ENCODE data around the gene TAB2.

The TAB2 gene, protein sequence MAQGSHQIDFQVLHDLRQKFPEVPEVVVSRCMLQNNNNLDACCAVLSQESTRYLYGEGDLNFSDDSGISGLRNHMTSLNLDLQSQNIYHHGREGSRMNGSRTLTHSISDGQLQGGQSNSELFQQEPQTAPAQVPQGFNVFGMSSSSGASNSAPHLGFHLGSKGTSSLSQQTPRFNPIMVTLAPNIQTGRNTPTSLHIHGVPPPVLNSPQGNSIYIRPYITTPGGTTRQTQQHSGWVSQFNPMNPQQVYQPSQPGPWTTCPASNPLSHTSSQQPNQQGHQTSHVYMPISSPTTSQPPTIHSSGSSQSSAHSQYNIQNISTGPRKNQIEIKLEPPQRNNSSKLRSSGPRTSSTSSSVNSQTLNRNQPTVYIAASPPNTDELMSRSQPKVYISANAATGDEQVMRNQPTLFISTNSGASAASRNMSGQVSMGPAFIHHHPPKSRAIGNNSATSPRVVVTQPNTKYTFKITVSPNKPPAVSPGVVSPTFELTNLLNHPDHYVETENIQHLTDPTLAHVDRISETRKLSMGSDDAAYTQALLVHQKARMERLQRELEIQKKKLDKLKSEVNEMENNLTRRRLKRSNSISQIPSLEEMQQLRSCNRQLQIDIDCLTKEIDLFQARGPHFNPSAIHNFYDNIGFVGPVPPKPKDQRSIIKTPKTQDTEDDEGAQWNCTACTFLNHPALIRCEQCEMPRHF
- 90.2 to 278 (median 146) reads per million in 17 experiments for total RNA-seq

GRCh38 chr6:149317644-149318571 lies at the start of gene TAB2:
TAB2 (plus strand) TSS chr6:149317712; CDS start chr6:149369998, 52,286 bp downstream.
- DNase-seq = peak; percentile 44 to 72 (median 64)

DNA sequence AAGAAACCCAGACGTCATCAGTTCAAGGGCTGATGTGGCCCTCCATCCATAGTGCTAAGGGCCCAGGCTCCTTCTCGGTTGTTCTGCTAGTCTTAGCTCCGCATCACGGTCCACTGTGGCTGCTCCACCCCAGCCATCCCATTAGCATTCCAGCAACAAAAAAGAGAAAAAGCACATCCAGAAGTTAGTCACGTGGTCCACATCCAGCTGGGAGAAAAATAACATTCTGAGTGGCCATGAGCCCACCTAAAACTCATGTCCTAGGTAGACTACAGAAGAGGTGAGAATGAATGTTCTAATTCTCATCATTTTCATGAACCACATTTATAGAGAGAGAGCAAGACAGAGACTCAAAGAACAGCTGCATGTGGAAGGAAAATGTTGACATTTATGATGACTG lies 49.4 kb upstream of the TAB2 start:
- DNase-seq = no peak

DNA sequence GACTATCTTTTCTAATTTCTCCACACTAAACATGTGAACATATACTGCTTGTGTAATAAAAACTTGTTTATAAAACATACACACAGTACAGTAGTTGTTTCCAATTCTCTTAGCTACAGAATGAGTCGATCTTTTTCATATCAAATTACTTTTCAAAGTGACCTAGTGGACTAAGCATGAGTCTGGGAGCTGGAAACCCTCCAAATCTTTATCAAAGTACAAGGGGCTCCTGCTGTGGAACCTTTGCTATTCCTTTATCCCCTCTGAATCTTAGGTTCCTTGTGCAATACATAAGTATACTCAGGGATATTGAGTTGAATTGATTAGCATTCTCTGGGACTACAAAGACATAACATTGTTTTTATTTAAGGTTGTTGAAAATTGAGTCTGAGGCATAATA lies 48.7 kb upstream of the TAB2 start:
- no peak for DNase-seq

- DNase-seq = peak; percentile 64 to 84 (median 72)
Measured at GRCh38 chr6:149270616-149271015, 46.9 kb upstream of the TAB2 start.

DNA sequence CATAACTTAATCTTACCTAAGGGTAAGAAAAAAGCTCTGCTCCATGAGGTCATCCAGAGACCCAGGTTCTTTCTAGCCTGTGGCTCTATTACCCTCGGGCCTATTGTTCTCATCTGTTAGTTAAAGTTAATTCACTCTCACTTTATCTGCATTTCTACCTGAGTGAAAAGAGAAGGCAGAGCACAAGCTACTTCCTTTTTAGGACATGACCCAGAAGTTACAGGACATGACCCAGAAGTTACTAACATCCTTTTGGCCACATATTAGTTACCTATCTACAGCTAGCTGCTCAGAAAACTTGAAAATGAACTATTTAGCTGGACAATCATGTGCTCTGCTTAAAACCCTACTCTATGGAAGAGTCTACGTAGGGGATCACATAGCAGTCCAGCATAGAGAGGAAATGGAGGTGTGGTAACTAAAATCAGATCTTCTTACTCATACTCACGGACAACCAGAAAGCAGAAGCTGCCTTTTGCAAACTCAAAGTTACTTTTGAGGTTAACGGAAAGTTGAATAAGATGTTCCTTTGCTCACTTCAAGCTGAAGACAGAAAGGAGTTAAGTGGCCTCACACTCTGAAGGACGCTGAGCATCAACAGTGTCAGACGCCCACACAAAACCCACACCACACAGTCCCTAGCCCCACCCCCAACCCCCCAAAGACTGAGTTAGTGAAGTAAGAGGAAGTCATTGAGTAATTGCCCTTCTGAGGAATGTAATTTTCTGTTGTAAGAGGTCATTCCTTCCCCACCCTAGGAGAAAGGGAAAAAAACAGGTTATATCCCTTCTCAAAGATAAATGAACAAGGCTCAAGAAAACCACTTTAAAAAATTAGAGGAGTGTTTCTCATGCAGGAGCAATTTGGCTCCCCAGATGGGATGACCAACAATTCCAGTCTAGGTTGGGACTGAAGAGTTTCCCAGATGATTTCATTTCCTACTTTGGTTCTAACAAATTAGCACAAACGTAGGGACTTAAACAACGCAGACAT lies 45.9 kb upstream of the TAB2 start:
- peak; percentile 87 to 96 (median 92) for DNase-seq

DNA sequence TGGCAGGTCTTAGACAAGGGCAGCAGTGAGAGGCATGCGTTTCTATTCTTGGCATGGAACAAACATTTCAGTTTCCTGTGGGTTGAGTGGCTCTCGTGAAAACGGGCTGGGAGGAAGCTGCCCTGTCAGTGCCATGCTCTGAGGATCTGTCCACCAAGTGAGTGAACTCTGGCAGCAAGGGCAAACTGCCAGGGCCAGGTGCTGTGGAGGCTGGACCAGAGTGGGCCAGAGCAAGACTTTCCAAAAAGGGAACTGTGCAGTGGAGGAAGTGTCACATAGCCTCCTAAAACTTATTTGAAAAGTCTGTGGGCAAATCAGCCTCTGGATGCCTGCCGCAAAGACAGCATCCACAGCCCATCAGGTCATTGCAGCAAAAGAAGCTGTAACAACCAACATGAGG lies 44.2 kb upstream of the TAB2 start:
- peak; percentile 62 to 82 (median 78) for DNase-seq

GRCh38 chr6:149275621-149276020 lies 41.9 kb upstream of the TAB2 start:
- DNase-seq = no peak

- no peak for DNase-seq
Measured at GRCh38 chr6:149277621-149278020, 39.9 kb upstream of the TAB2 start.

DNA sequence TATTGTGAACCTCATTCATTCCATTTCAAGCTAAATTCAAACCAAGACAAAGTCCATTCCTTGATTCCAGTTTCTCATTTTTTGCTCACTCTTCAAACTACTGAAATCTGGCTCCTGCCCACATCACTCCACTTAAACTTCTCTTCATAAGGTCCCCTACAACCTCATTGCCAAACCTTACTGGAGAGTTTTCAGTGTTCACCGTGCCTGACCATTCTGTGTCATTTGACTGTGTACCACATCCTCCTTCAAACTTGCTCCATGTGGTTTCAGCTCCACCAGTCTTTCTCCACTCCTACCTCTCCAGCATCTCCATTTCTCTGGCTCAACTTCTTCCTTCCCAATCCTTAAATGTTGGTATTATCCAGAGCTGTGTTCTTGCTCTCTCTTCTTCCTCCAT lies 38.5 kb upstream of the TAB2 start:
- peak in 3 of 4 experiments; percentile 24 to 45 (median 39) for DNase-seq

- no peak for DNase-seq
Measured at GRCh38 chr6:149284904-149285303, 32.6 kb upstream of the TAB2 start.

- no peak for DNase-seq
Measured at GRCh38 chr6:149285626-149286025, 31.9 kb upstream of the TAB2 start.

GRCh38 chr6:149286905-149287304 lies 30.6 kb upstream of the TAB2 start:
- DNase-seq = no peak

- no peak for DNase-seq
Measured at GRCh38 chr6:149289192-149289781, 28.2 kb upstream of the TAB2 start.

GRCh38 chr6:149289966-149290365 lies 27.5 kb upstream of the TAB2 start:
- no peak for DNase-seq

DNA sequence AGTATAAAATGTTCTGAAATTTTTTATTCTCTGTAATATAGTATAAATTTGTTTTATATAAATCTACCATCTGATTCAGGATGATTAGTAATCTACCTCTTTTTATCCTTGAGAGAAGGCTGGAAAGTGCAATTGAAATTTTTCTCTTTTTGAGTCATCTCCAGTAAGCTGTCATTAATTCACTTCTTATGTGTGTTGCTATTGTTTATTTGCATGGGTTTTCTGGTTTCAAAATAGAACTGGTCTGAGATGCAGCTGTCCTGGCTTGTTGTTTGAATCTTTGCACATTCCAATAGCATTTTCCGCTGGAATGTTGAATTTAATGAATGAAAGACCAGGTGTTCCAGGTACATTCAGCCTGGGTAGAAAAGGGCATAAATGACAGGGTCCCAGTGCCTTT lies 24.3 kb upstream of the TAB2 start:
- DNase-seq = no peak

DNA sequence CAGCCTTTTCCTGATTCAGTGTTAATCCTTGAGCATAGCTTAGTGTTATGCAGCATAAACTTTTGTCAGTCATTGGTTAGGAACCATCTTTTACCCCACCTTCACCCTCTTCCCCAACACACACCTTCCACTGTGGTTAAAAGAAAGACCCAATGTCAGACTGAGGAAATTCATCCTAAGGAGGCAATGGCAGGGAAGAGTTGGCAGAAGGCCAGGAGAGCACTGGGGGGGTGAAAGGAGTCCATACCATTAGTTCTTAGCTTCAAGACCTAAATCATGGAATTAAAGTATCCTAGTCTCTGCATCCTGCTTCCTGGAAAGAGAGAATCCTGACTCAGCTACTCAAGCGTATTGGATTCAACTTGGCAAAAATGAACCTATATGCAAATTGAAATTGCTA lies 16.9 kb upstream of the TAB2 start:
- no peak for DNase-seq

DNA sequence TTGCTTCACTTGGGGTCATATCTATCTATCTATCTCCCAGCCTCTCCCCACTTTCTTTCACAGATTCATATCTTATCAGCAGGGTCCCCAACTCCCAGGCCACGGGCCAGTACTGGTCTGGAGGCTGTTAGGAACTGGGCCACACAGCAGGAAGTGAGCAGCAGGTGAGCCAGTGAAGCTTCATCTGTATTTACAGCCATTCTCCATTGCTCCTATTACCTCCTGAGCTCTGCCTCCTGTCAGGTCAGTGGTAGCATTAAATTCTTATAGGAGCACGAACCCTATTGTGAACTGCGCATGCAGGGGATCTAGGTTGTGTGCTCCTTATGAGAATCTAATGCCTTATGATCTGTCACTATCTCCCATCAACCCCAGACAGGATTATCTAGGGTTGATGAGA lies 14.8 kb upstream of the TAB2 start:
- DNase-seq = no peak

DNA sequence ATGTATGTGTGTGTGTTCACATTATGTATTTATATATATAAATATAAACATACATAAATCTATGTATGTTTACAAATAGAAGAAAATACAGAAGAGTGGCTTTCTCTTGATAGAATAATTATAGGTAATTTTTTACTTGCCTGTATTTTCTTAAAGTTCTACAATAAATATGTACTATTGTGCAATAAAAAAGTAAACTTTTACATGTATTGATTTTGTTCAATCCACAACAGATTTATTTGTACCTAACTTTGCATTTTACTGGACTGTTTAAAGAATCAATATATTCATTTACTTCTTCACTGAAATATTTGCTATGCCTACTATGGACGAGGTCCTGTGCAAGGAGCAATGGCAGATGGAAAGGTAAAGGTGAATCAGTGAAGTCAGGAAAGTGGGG lies 14.0 kb upstream of the TAB2 start:
- no peak for DNase-seq

- DNase-seq = no peak
Measured at GRCh38 chr6:149305372-149305771, 12.1 kb upstream of the TAB2 start.

DNA sequence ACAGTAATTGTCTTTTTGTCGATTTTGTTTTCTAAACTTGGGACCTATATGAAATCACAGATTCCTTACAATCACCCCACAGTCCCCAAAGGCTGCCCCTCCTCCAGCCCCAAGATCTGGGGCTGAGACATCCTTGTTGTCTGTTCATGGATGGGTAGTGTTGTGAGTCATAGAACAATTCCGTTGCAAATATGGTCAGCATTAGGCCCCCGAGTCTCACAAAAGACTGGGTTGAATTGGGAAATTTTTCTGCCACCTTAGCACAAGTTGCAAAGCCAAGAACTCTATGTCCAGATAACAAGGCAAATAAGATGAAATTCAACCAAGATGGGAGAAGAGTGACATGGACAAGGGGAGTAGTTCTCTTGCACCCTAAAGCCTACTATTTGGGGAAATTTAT lies 10.5 kb upstream of the TAB2 start:
- peak in 1 of 4 experiments; percentile 37 for DNase-seq

DNA sequence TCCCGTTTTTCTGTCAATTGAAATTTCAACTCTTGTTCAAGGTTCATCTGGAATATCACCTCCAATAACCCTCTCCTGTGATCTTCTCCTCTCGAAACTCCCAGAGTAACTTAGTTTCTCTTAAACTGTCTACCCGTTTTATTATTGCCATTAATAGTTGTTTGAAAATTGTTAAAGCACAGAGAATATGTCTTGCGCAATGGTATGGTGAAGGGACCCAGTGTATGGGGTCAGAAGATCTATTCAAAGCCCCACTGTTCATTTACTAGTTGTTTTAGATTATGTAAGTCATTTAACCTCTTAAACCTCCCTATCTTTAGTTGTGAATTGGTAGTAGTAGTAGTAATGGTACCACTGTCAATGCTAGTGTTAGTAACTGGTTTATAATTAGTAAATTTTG lies 6.2 kb upstream of the TAB2 start:
- DNase-seq = no peak
